ENCODE results near the gene CIB1.

CIB1 gene

DNA sequence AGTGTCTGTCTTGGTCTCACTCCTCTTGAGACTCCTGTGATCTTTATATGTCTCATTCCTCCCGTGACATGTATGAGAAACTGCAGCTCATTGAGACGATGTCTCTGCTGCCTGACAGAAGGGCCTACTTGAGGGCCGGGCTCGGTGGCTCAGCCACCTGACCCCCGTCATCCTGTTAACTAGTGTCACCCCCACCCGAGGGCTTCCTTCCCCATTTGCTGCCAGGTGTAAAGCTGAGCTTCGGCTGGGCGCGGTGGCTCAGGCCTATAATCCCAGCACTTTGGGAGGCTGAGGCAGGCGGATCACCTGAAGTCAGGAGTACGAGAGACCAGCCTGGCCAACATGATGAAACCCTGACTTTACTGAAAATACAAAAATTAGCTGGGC lies 19.9 kb downstream of the CIB1 start:
- no peak for DNase-seq

DNA sequence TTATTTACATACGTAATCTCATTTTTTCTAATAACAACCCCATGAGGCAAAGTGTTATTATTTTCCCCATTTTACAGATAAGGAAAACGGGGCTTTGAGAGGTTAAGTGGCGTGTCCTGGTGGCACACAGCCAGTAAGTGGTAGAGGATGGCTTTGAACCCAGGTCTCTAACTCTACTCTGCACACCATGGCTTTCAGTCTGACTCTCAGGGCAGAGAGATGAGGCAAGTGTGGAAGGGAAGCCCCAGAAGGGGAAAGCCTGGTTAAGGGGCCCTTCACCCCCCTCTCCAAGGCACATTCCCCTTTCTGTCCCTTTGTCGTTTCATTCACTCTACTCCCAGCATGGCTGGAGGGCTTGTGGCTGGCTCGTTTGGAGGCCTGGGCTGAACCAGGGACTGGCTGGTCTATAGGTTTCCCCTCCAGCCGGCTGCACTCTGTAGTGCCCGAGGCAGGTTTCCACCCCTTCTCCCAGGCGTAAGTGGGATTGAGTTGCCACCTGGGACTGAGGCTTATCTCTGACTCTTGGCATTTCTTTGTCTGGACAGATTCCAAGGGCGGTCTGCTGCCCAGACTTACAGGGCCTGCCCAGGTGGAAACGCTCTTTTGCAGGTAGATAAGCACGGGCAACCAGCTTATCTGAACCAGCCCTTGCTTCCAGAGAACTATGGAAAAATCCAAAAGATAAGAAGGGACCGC lies 20.5 kb downstream of the CIB1 start:
- peak; percentile 37 for DNase-seq

DNA sequence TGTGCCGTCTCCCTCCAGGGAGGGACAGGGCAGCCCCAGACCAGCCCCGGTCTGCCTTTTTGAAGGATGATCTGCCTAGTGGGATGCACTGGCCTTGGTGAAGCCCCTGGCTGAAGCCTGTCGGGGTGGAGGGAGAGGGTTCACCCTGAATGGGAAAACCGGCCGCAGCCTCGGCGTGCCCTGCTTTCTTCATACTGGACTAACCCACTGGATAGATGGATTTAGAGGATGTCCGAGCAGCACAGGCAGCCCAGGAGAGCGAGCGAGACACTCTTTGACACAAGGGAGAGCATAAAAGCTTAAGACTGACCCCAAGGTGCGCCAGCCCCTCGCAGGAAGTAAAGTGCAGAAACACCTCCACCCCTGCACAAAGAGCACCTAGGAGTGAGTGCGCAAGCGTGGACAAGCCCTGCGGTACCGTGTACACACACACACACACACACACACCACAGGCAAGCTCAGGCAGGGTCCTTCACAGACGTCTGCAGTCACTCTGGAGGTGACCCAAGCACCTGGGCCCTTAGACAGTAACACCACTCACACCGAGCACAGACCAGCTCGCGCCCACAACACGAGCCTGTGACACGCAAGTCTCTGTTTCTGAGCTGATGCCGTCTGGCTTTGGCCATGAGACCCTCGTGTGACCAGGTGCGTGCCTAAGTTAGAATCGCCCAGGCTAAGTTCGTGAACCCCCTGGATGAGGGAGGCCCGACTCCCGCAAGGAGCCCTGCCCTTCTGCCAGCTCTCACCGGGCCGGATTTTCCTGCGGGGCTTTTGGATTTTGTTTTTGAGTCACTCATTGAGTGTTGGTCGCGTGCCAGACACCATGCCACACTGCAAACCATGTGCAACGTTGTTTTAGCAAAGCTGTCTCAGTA lies 21.3 kb downstream of the CIB1 start:
- DNase-seq, result no peak

DNA sequence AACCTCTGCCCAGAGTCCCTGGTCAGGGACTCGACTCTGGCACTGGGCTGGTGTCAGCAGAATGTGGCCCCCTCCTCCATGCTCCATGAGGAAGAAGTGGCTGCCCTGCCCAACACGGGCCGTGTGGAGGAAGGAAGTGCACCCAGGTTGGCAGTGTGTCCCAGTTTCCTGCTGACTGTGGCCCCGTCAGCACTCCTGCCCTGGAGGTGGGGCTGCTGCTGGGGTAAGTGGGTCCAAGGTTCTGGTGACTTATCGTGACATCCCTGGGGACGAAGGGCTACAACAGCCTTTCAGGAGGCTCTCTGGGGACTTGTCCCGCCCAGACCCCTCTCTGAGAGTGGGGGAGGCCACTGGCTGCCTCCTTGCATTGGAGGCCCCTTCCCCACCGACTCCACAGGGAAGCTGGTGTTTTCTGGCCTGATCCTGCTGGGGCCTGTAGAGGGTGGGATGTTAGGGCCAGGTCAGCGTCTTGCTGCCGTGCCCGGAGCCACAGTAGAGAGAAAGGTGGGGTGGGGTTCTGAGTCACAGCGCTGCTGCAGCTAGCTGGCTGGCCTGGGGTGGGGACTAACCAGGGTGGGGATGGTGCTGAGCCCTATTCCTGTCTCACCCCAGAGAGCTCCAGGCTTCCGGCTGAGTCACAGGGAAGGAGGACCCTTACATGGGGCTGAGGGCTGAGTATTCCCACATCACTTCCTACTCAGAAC lies 22.1 kb downstream of the CIB1 start:
- DNase-seq, result peak; percentile 33

DNA sequence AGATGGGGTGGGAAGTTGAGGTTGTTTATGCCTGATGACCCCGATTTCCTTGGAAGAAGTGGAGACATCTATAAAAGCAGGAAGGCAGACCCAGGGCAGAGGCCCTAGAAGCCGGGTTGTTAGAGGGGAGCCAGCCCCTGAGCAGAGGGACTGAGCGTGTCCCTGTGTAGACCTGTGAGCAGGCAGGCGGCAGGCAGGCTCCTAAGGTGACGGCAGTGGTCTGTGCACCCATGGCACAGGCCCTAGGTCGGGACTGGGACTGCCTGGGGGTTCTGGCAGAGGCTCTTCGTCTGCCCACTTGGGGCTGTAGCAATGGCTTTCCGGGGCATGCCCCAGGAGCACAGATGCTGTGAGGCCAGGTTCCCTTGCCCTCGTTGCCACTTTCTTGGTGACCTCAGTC lies 22.7 kb downstream of the CIB1 start:
- no peak for DNase-seq

DNA sequence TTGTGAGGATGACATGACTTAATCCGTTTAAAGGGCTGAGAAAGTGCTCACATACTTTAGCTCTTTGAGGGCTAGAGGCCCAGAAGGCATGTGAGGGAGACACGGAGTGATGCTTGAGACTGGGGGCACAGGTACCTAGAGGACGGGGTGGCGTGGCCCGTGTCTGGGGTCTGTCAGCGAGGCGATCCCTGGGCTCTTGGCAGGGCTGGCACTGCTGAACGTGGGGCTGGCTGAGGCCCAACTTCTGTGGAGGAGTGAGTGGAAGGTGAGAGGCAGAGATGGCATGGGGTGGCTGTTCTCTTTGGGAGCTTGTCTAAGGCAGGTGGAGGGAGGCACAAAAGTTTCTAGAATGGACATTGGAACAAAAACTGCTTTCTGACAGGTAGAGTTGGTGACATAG lies 23.1 kb downstream of the CIB1 start:
- no peak for DNase-seq

DNA sequence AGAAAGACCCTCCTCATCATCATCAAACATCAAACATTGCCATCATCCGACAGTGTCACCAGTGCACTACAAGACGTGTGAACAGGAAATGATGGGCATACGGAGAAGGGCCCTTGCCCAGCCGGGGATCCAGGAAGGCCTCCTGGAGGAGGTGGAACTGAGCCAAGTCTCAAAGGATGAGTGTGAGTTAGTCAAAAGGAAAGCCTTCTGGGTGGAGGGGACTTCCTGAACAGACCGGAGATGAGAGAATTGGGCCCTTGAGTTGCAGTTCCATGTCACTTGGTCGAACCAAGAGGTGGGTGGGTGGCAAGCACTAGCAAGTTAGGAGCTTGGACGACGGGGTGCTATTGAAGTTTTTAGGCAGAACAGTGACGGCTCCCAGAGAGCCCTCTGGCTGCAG lies 24.1 kb downstream of the CIB1 start:
- no peak for DNase-seq

DNA sequence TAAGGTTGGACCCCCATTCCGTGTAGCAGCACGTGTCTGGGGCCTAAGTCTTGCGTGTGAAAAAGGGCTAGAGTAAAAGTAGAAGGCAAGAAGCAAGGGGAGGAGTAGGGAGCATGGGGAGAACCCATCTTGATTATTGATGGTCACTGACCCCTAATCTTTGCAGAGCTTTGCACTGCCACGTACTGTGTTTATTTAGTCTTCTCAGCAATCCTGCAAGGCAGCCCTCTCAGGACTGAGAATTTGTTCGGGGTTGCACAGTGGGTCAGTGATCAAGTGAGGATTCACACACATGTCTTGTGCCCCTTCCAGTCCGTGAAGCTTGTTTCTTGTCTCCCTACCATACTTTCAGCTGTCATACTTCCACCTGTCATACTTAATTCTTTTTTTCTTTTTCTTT lies 25.4 kb downstream of the CIB1 start:
- no peak for DNase-seq

DNA sequence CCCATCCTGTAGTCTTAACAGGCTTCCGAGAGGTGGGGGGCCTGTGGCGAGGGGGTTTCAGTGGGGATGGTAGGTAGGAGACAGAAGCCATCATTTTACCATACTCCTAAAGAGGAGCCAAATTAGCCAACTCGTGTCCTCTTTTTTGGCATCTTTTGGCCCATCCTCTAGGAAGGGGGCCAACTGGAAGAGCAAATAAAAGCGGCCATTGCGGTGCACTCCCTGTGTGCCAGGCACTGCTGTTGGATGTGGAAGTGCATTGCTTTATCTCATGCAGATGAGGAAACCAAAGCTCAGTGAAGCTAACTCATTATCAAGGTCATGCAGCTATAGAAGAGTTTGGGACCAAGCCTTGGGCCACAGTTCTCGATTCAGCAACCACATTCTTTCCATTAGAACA lies 26.5 kb downstream of the CIB1 start:
- DNase-seq, result no peak

DNA sequence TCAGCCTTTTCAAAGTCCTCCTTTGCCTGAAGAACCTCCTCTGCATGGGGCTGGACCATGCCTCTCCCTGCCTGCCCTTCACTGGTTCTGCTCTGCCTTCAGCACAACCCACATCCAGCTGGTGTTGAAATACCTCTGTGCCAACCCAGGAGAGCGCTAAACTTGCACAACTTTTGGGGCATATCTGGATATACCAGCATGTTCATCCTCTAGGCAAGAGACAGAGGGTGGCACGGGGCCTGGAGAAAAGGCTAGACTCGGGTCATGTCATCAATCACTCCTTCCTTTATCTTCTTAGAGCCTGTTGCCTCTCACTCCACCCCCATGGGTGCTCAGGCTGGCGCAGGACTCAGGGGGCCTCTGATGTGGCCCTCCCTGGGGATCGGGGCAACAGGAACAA lies 27.9 kb downstream of the CIB1 start:
- peak; percentile 71 for DNase-seq

DNA sequence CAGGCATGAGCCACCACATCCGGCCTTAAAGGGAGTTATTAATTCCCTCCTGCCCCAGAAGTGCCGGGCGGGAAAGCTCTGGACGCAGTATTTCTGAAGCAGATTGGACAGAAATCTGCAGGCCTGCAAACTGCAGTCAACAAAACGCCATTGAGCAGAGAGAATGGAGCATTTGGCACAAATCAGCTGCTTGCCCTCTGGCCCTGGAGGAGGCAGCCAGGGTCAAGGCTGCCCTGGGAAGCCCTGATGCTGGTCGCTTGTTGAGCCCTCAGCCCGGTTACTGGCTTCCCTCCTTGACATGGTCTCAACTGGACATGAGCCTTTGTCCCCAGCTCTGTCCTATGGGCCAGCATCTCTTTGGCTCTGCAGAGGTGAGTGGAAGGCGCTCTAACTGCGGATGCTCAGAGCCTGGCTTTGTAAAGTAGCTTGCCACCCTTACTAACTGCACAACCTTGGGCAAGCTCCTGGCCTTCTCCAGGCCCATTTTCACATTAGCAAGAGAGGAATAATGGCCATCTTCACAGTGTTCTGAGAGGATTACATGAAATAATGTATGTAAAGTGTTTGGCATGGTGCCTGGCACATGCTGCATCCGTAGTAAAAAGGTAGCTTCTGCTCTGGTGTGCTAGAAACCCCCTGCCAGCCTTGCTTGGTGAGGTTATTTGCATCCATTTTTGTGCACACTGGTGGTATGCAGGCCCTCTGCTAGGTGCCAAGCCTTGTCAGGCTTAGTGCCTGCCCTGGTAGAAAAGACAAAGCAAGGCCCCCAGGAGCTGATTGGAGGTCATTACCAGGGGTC lies 28.5 kb downstream of the CIB1 start:
- no peak for DNase-seq

DNA sequence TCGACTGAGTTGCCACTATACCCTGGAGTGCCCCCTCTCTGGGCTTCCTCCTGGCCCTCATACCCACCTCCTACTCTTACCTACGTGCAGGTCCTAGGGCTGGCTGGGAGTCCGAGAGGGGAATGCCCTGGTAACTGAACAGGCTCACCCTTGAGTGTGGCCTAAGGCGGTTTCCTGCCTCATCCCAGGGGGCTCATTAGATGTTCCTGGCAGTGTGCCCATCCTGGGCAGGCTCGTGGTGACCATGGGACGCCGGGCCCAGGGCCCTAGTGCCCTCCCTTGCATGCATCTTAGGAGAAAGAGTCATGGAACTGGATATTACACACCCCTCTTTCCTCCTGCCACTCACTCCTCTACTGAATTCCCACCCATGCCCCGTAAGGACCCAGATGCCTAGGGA lies 29.8 kb downstream of the CIB1 start:
- no peak for DNase-seq

DNA sequence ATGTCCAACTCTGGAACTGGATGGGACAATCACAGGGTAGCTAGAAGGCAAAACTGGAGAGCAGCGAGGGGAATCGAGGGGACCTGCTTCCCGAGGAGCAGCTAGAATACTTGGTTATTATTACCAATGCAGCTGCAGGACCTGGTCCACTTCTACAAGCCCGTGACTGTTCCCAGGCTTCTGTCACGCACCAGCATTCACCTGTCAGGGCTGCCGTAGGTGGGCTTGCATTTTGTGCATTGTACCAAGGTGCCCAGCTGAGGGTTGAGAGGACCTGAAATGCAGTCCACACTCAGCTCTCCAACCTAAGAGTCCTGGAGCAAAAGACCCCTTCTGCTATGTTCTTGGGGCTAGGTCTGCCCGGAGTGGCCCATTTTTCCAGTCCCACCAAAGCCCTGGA lies 30.3 kb downstream of the CIB1 start:
- no peak for DNase-seq

DNA sequence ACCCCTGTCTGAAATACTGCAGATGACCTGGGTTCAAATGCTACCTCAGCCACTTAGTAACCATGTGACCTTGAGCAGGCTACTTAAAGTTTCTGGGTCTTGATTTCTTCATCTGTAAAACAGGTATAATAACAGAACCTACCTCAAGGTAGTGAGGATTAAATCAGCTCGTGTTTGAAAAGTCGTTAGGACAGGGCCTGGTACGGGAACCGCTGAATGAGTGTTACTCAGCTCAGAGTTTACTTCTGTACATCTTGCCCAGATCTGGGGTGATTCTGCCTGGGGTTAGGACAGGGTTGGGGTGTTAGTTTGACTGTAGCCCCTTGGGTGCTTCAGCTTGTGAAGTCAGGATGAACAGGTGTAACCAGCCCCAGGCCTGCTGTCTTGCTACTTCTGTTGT lies 30.8 kb downstream of the CIB1 start:
- no peak for DNase-seq

DNA sequence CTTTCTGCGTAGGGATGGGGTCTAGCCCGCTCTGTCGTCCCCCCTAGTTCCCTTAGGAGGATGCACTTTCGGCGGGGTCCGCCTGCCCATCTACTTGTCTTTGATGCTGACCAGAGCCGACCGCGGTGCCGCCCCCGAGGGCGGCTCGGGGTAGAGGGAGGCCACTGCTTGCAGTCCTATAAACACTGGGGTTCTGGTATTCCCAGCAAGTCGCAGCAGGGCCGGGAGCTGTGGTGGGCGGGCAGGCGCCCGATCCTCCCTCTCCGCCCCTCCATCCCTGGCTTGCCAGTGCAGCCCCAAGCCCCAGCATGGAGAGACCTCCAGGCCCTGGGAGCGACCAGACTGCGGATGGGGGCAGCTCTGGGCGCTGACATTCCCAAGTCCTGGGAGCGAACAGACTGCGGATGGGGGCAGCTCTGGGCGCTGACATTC lies 31.8 kb downstream of the CIB1 start:
- no peak for DNase-seq

DNA sequence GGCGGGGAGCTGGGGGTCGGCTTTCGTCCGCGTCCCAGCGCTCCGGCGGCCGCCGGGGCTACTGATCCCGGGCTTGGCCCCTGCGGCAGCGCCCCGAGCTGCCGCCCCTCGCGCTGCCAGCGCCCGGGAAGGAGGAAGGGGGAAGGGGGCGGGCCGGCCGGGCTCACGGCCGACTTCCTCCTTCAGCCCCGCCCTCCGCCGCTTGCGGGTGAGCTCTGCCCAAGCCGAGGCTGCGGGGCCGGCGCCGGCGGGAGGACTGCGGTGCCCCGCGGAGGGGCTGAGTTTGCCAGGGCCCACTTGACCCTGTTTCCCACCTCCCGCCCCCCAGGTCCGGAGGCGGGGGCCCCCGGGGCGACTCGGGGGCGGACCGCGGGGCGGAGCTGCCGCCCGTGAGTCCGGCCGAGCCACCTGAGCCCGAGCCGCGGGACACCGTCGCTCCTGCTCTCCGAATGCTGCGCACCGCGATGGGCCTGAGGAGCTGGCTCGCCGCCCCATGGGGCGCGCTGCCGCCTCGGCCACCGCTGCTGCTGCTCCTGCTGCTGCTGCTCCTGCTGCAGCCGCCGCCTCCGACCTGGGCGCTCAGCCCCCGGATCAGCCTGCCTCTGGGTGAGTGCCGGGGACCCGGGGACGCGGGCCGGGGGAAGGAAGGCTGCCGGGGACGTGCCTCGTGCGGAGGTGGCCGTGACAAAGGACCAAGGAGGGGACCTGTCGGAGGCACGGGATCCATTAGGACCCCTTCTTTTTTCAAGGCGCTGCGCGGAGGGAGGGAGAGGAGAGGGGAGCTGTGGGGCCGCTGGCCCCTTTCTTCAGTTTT lies 32.4 kb downstream of the CIB1 start, which contains the start of gene SEMA4B:
Gene SEMA4B (plus strand): TSS at position 201 of the 814 bp plus-strand sequence. CDS start 249 bp downstream, at position 450.
- peak; percentile 91 for DNase-seq

DNA sequence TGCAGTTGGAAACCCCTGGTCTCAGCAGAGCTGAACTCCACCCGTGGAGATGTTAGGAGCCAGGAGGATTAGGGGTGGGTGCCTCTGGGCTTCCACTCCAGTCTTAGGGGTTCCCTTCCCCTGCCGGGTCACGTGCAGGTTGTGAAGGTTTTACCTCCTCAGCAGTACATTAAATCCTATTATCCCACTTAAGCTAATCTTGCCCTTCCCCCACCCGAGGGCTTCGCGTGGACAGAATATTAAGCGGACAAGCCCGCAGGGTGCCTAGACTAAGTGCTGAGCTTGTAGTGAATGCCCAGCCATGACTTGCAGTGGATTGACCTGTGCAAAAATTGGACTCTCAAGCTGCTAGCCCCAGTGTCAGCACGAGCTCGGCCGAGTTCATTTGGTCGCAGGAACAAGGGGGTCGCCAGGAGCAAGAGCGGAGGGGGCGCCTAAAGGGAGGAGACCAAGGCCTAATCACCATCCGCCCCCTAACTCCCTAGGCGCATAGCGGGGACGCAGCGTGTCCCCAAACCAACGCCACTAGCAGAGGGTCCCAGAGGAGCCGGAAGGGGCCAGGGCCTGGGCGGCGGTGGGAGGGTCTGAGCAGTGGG lies 33.1 kb downstream of the CIB1 start:
- no peak for DNase-seq

DNA sequence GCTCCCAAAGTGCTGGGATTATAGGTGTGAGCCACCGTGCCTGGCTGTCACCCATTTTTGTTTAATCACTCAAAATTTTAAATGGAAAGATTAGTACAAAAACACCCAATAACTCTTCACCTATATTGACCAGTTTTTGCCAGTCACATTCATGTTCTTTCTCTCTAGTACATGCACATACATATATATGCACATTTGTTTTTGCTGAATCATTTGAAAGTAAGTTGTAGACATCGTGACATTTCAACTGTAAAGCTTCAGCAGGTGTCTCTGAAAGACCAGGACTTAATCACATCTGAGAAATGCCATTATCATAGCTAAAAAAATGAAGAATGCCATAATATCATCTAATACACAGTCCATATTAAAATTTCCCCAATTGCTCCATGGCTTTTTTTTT lies 39.1 kb downstream of the CIB1 start:
- DNase-seq, result no peak

DNA sequence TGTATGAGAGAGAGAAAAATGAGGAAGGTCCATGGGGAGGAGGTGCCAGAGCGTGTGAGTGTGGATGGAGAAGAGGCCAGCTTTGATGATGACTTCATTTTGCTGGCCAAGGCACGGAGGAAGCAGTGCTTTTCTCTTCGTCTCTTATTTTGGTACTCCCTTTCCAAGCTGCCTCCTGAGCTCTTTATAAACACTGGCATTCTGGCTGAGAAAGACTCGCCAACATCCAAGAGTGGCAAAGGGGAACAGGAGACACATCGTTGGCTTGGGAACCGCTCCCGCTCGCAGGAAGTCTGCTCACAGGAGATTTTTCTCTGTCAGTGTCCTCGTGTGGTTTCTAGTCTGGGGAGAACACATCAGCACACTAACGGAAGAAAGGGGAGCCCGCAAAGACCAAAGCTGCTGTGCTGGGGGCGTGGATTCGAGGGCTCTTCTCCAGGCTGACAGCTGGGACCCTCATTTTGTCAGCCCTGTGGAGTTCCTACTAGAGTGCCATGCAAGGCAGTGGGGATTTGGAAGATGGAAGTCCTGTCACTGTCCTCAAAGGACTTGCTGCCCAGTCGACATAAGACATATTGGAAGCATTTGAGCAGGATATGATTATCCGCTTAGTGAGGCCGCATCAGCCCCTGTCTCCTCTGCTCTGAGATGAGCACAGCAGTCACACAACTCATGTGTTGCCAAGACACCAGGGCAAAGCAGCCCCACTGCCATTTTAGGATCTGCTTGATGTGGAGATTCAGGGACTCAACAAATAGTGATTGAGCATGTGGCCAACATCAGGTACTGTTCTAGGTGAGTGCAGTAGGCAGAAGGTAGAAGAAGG lies 40.6 kb downstream of the CIB1 start:
- DNase-seq, result peak; percentile 77

DNA sequence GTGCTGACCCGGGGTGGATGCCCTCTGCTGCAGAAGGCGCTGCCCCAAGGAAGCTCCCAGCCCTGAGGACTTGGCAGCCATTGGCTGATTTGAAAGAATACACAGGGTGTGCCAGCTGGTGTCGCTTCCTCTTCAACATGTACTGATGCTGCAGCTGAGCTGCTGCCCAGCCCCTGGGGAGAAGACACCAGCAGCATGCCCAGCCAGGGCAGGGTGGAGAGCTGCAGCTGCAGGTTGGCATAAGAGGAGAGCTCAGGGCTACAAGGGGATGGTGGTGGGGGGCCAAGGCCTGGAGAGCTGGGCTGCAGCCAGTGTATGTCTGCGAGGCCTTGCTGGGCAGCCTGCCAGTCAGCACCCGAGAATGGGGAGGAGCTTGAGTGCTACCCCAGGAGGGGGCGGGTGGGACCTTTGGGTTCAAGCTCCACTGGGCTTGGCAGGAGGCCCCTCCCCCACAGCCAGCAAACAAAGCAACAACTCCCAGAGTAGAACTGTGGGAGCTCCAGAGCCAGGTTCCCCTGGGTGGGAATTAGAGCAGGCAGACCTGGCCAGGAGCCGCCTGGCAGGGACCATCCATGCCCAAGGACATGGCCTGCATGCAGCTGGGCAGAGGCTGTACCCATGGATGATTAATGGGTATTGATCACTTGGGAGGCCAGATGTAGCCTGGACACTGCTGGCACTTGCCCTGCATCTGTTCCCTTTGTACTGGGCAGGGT lies 41.8 kb downstream of the CIB1 start:
- DNase-seq, result peak; percentile 89
